Liver (tissue), 9 donors: ENCODE results near the gene UBN2. TPM values are rescaled to one million over a fixed set of nuclear protein-coding genes. Genes with fewer than 3 reads are reported as not detected.

Source experiments
- DNase-seq: peaks from one replicate; pipeline ENCODE4 v3.0.0-alpha.2; 2017; ENCODE audit warnings: low spot score
- H3K27ac ChIP-seq, 2 donors: one replicate each; pipeline ENCODE4 v1.7.0; 2013; ENCODE audit warnings: inconsistent platforms in 2 of 2, low read length in 2 of 2, control low read depth in 1 of 2, low read depth in 1 of 2, mild to moderate bottlenecking in 1 of 2
- H3K27me3 ChIP-seq, 4 donors: one replicate each; pipeline versions ENCODE4 v1.6.1 to v1.7.0; 2013; ENCODE audit warnings: low read length in 3 of 4, inconsistent platforms in 1 of 4, mild to moderate bottlenecking in 1 of 4, moderate library complexity in 1 of 4; ENCODE audit not compliant: control insufficient read depth in 4 of 4, insufficient read depth in 4 of 4
- H3K36me3 ChIP-seq, 4 donors: one replicate each; pipeline versions ENCODE4 v1.6.1 to v1.7.0; 2013; ENCODE audit warnings: low read length in 3 of 4, mild to moderate bottlenecking in 3 of 4, low read depth in 1 of 4, moderate library complexity in 1 of 4; ENCODE audit not compliant: control insufficient read depth in 4 of 4, insufficient read depth in 3 of 4
- H3K4me1 ChIP-seq, 4 donors: one replicate each; pipeline versions ENCODE4 v1.6.1 to v1.7.0; 2013; ENCODE audit warnings: low read length in 3 of 4, mild to moderate bottlenecking in 3 of 4, moderate library complexity in 1 of 4; ENCODE audit not compliant: control insufficient read depth in 4 of 4, insufficient read depth in 4 of 4
- H3K4me3 ChIP-seq, 3 donors: one replicate each; pipeline versions ENCODE4 v1.6.1 to v1.7.0; 2013; ENCODE audit warnings: low read length in 3 of 3, control low read depth in 1 of 3, low read depth in 1 of 3, mild to moderate bottlenecking in 1 of 3
- H3K9ac ChIP-seq, 2 donors: one replicate each; pipeline ENCODE4 v1.7.0; 2013; ENCODE audit warnings: low read length in 2 of 2, mild to moderate bottlenecking in 2 of 2, moderate library complexity in 2 of 2, control low read depth in 1 of 2, low read depth in 1 of 2
- H3K9me3 ChIP-seq, 4 donors: one replicate each; pipeline versions ENCODE4 v1.6.1 to v1.7.0; 2013; ENCODE audit warnings: low read length in 3 of 4; ENCODE audit not compliant: control insufficient read depth in 4 of 4
- ATF3 ChIP-seq: IDR thresholded peaks from 2 replicates; pipeline ENCODE4 v1.6.1; 2016; ENCODE audit warnings: antibody characterized with exemption
- CTCF ChIP-seq: fragments of 150-350 bp; IDR thresholded peaks from 2 replicates; pipeline ENCODE4 v1.5.1; 2017; ENCODE audit warnings: improper control_type of control experiment, low read depth, low read length; ENCODE audit not compliant: missing input control
- FOXA1 ChIP-seq: IDR thresholded peaks from 2 replicates; pipeline ENCODE4 v1.6.1; 2016; ENCODE audit warnings: antibody characterized with exemption
- FOXA2 ChIP-seq: IDR thresholded peaks from 2 replicates; pipeline ENCODE4 v1.6.1; 2016; ENCODE audit warnings: antibody characterized with exemption
- HNF4G ChIP-seq: IDR thresholded peaks from 2 replicates; pipeline ENCODE4 v1.6.1; 2016; ENCODE audit warnings: antibody characterized with exemption
- JUND ChIP-seq, 2 donors: IDR thresholded peaks; 2 replicates each; pipeline ENCODE4 v1.6.1; 2016; ENCODE audit warnings: antibody characterized with exemption in 2 of 2
- MAX ChIP-seq: IDR thresholded peaks from 2 replicates; pipeline ENCODE4 v1.6.1; 2016; ENCODE audit warnings: antibody characterized with exemption
- RAD21 ChIP-seq, 2 donors: IDR thresholded peaks; 2 replicates each; pipeline ENCODE4 v1.6.1; 2016; ENCODE audit warnings: antibody characterized with exemption in 2 of 2, mild to moderate bottlenecking in 2 of 2
- REST ChIP-seq: IDR thresholded peaks from 2 replicates; pipeline ENCODE4 v1.6.1; 2016; ENCODE audit warnings: antibody characterized with exemption, mild to moderate bottlenecking
- RXRA ChIP-seq, 2 donors: IDR thresholded peaks; 2 replicates each; pipeline ENCODE4 v1.6.1; 2017 to 2018; ENCODE audit warnings: antibody characterized with exemption in 2 of 2, mild to moderate bottlenecking in 1 of 2
- TAF1 ChIP-seq: conservative IDR thresholded peaks from 2 replicates; pipeline ENCODE4 v1.6.1; 2016; ENCODE audit warnings: antibody characterized with exemption, mild to moderate bottlenecking
- YY1 ChIP-seq: IDR thresholded peaks from 2 replicates; pipeline ENCODE4 v1.6.1; 2016; ENCODE audit warnings: antibody characterized with exemption, mild to moderate bottlenecking
- WGBS: extraction: QIAGEN DNeasy Blood & Tissue Kit; methylation state at CpG from one replicate; pipeline ENCODE4 v1.1.7; 2013; 5-methylcytosine and 5-hydroxymethylcytosine counted together
- polyA plus RNA-seq, 2 donors: library from polyadenylated mRNA; stranded (reverse) in 1 of 2; unstranded in 1 of 2; fragments of 200-250 nt in 1 of 2; fragments of >200 nt in 1 of 2; fragmentation: Nextera tagmentation in 1 of 2; extraction: Ambion mirVana in 1 of 2; gene quantifications; one replicate each; pipeline versions ENCODE4 v1.2.1 to v1.2.3, GENCODE V29; 2013 to 2015
- total RNA-seq, 2 donors: library from RNA; depleted of rRNA; stranded (reverse); fragments of >200 nt; gene quantifications; one replicate each; pipeline ENCODE4 v1.2.3, GENCODE V29; 2014
- donor health status: healthy.
- donor health status: healthy.
- donor health status: healthy.
- donor health status: healthy.
- donor health status: healthy.

The UBN2 gene
- total and polyA plus RNA-seq, 4 donors: 1.1 to 9.1 (median 4.8) TPM

GRCh38 chr7:139340808-139341057 lies 109.7 kb downstream of the UBN2 start:
- Histone ChIP-seq H3K9ac (peak overlapping the region; percentile 96 to 100), H3K4me3 (peak overlapping the region; percentile 73 to 90 (median 88)), H3K9me3 (no peaks in the 10 kb centered on the region), H3K4me1 (peaks cover 0 to 12% (median 6%) of the 10 kb centered on the region in 4 donors), H3K27ac (peak overlapping the region; percentile 100), H3K36me3 (peaks cover 0 to 4% (median 2%) of the 10 kb centered on the region in 4 donors), H3K27me3 (no peaks in the 10 kb centered on the region)
- TF ChIP-seq YY1: peak; percentile 80
- TF ChIP-seq MAX: no peak
- TF ChIP-seq REST: no peak
- peak in 1 of 2 donors; percentile 0 for TF ChIP-seq JUND (IDR thresholded peaks at IDR 0.05)
- no peak for TF ChIP-seq RAD21 (IDR thresholded peaks at IDR 0.05)
- no peak for TF ChIP-seq HNF4G
- TF ChIP-seq FOXA1: no peak
- WGBS: 0% methylated on average over 9 of the region's 9 CpGs
- DNase-seq: no peak

GRCh38 chr7:139341058-139341775 lies 110.2 kb downstream of the UBN2 start, which contains the start of gene FMC1:
Gene FMC1, plus strand, starts transcription at chr7:139341337. Its CDS starts 48 bp downstream, at chr7:139341385.
- peak within 1 kb of the TSS; percentile 73 to 90 (median 88) for H3K4me3 ChIP-seq
- WGBS: under 1% methylated on average over 54 of the region's 54 CpGs
- H3K27me3 ChIP-seq: no peaks in the 10 kb centered on the region
- peak within 1 kb of the TSS; percentile 96 to 100 for H3K9ac ChIP-seq
- peak; percentile 92 for DNase-seq
- TF ChIP-seq ATF3 (no peak), CTCF (peak; percentile 29), HNF4G (no peak), REST (peak; percentile 66), YY1 (peak; percentile 22), RXRA (IDR thresholded peaks at IDR 0.05) (peak in 1 of 2 donors; percentile 5), TAF1 (peak; percentile 62), FOXA2 (no peak), FOXA1 (no peak), MAX (peak; percentile 28)
- peaks cover 0 to 5% (median 4%) of the 10 kb centered on the region in 4 donors for H3K36me3 ChIP-seq
- peak within 1 kb of the TSS; percentile 100 for H3K27ac ChIP-seq
- H3K9me3 ChIP-seq: no peaks in the 10 kb centered on the region
- H3K4me1 ChIP-seq: peaks cover 0 to 12% (median 6%) of the 10 kb centered on the region in 4 donors
